Measurements from ENCODE around the gene SEPTIN1. TPM values are rescaled to one million over a fixed set of nuclear protein-coding genes. Genes with fewer than 3 reads are reported as not detected.

SEPTIN1 gene
- total and polyA plus RNA-seq, 2 of the 4 experiments (the other 2 are of a cell fraction): 0.24 TPM; not detected in 1

GRCh38 chr16:30414159-30414558 lies 31.8 kb upstream of the SEPTIN1 start:
- Histone ChIP-seq H3K18ac (ENCODE audit: low read depth, low read length) (no peak overlapping the region), H3K9me1 (ENCODE audit: insufficient read depth, low read length) (no peaks in the 10 kb centered on the region; the same call in 1 of the 2 replicates), H2BK20ac (ENCODE audit: low read depth, low read length) (no peak overlapping the region), H3K4ac (ENCODE audit: low read depth, low read length) (no peak overlapping the region), H3K36me3 (ENCODE audit: control insufficient read depth, insufficient read depth, low read length) (peaks cover 19% of the 10 kb centered on the region), H2AFZ (replicated peaks; ENCODE audit: low read length, poor library complexity) (no peak overlapping the region), H3K79me1 (ENCODE audit: low read depth in 1 of 2, low read length in 2 of 2) (peaks cover 5 to 47% of the 10 kb centered on the region in 2 experiments; a peak in 2 of 4 replicates), H4K8ac (ENCODE audit: low read depth in 2 of 2, low read length in 2 of 2) (no peak overlapping the region), H2BK120ac (ENCODE audit: low read depth, low read length) (no peak overlapping the region), H3K4me2 (ENCODE audit: low read depth, low read length) (no peak overlapping the region), H3K14ac (replicated peaks; ENCODE audit: low read depth, low read length) (no peak overlapping the region), H3K56ac (ENCODE audit: extremely low read depth, insufficient read depth, low read length) (no peak overlapping the region), H2BK15ac (ENCODE audit: low read depth, low read length) (no peak overlapping the region), H2BK5ac (ENCODE audit: low read depth, low read length, poor library complexity, severe bottlenecking) (no peak overlapping the region), H2AK5ac (ENCODE audit: low read depth, low read length) (no peak overlapping the region), H4K91ac (ENCODE audit: insufficient read depth, low read depth, low read length) (no peak overlapping the region), H4K20me1 (ENCODE audit: insufficient read depth, low read length) (peaks cover 7% of the 10 kb centered on the region), H2AK9ac (replicated peaks; ENCODE audit: low read depth, low read length, poor library complexity) (no peak overlapping the region), H3K9me3 (ENCODE audit: control insufficient read depth, insufficient read depth, low read length) (no peaks in the 10 kb centered on the region), H3K27ac (ENCODE audit: insufficient read depth, low read length) (no peak overlapping the region), H3K4me1 (ENCODE audit: control insufficient read depth, insufficient read depth, low read length) (peaks cover 4% of the 10 kb centered on the region), H4K5ac (ENCODE audit: low read depth, low read length) (no peak overlapping the region), H3K4me3 (ENCODE audit: insufficient read depth, low read depth, low read length) (no peak overlapping the region), H3K27me3 (ENCODE audit: control insufficient read depth, insufficient read depth, low read length) (no peaks in the 10 kb centered on the region), H3K23ac (ENCODE audit: low read depth, low read length) (peak overlapping the region; percentile 7; the same call in 1 of the 2 replicates), H3K9ac (ENCODE audit: low read depth, low read length) (no peak overlapping the region)
- BruUV-seq (replicated peaks): no TSS peak
- intact Hi-C loops (cut with micrococcal nuclease): loop anchor here (5.0 kb wide), 1 partner anchor 302 kb away; the partner anchor contains the start of gene GDPD3
- dilution Hi-C loops (cut with HindIII; ENCODE audit: low sequenced_read_pairs, unreplicated experiment): no loop called here
- no peak for TF ChIP-seq RAD21 (IDR thresholded peaks at IDR 0.05; ENCODE audit: low read length)
- TF ChIP-seq RCOR1 (IDR thresholded peaks at IDR 0.05; ENCODE audit: insufficient replicate concordance, low read length): no peak
- TF ChIP-seq MXI1 (IDR thresholded peaks at IDR 0.05; ENCODE audit: borderline replicate concordance, low read depth, low read length): no peak
- no peak for TF ChIP-seq POLR2A (IDR thresholded peaks at IDR 0.05; ENCODE audit: low read depth, low read length)
- no peak for TF ChIP-seq CEBPB (IDR thresholded peaks at IDR 0.05; ENCODE audit: low read depth, low read length)
- TF ChIP-seq NFE2L2 (IDR thresholded peaks at IDR 0.05; ENCODE audit: low read depth, low read length): no peak
- TF ChIP-seq, protein P1, sequence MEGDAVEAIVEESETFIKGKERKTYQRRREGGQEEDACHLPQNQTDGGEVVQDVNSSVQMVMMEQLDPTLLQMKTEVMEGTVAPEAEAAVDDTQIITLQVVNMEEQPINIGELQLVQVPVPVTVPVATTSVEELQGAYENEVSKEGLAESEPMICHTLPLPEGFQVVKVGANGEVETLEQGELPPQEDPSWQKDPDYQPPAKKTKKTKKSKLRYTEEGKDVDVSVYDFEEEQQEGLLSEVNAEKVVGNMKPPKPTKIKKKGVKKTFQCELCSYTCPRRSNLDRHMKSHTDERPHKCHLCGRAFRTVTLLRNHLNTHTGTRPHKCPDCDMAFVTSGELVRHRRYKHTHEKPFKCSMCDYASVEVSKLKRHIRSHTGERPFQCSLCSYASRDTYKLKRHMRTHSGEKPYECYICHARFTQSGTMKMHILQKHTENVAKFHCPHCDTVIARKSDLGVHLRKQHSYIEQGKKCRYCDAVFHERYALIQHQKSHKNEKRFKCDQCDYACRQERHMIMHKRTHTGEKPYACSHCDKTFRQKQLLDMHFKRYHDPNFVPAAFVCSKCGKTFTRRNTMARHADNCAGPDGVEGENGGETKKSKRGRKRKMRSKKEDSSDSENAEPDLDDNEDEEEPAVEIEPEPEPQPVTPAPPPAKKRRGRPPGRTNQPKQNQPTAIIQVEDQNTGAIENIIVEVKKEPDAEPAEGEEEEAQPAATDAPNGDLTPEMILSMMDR (conservative IDR thresholded peaks at IDR 0.05; ENCODE audit: low read depth, low read length): no peak
- 82% methylated on average over 2 of the region's 5 CpGs; no CpG with 5 or more reads in 1 of the 2 experiments for WGBS, 2 experiments (ENCODE audit: extremely low coverage in 2 of 2, insufficient read length in 1 of 2)
- in situ Hi-C loops (cut with MboI; ENCODE audit: low sequenced_read_pairs): loop anchor here (25.0 kb wide), 1 partner anchor 227 kb away; the partner anchor contains the start of genes BOLA2B, CORO1A, SLX1A and SULT1A3
- POLR2A ChIA-PET (ENCODE audit: unreplicated experiment): no interaction called here
- ATAC-seq (ENCODE audit: low read depth) (no peak), DNase-seq (no peak)
- CTCF ChIA-PET: interaction anchor here (0.6 kb wide), 1 partner anchor 323 kb away, joined by 3 read pairs; no protein-coding TSS in a partner anchor

All from IMR-90 (cell line).